ENCODE data around the gene FPR1.
A peak's percentile ranks its signal among the peaks of the same experiment; 100 is the strongest.

FPR1 gene

GRCh38 chr19:51737924-51738323 is 13.8 kb downstream of the FPR1 start:
- H3K4me3 ChIP-seq (ENCODE audit: low read length), result no peak overlapping the region
- DNase-seq (ENCODE audit: low read depth), result peak; percentile 44
- no peak for TF ChIP-seq CTCF (conservative IDR thresholded peaks at IDR 0.05; ENCODE audit: low read length)

GRCh38 chr19:51737389-51737788 is 14.3 kb downstream of the FPR1 start:
- no peak for DNase-seq (ENCODE audit: low read depth)
- H3K4me3 ChIP-seq (ENCODE audit: low read length), result no peak overlapping the region
- TF ChIP-seq CTCF (conservative IDR thresholded peaks at IDR 0.05; ENCODE audit: low read length), result no peak

GRCh38 chr19:51735759-51736449 is 15.8 kb downstream of the FPR1 start:
- no peak overlapping the region for H3K4me3 ChIP-seq (ENCODE audit: low read length)
- TF ChIP-seq CTCF (conservative IDR thresholded peaks at IDR 0.05; ENCODE audit: low read length), result no peak
- DNase-seq (ENCODE audit: low read depth), result peak; percentile 93

- H3K4me3 ChIP-seq (ENCODE audit: low read length), result no peak overlapping the region
- no peak for TF ChIP-seq CTCF (conservative IDR thresholded peaks at IDR 0.05; ENCODE audit: low read length)
- DNase-seq (ENCODE audit: low read depth), result no peak
Measured at GRCh38 chr19:51733742-51734522, 17.7 kb downstream of the FPR1 start.

- peak; percentile 68 for DNase-seq (ENCODE audit: low read depth)
- H3K4me3 ChIP-seq (ENCODE audit: low read length), result no peak overlapping the region
- TF ChIP-seq CTCF (conservative IDR thresholded peaks at IDR 0.05; ENCODE audit: low read length), result no peak
Measured at GRCh38 chr19:51729781-51730180, 21.9 kb downstream of the FPR1 start.

GRCh38 chr19:51727349-51727880 is 24.3 kb downstream of the FPR1 start:
- TF ChIP-seq CTCF (conservative IDR thresholded peaks at IDR 0.05; ENCODE audit: low read length), result no peak
- H3K4me3 ChIP-seq (ENCODE audit: low read length), result no peak overlapping the region
- peak; percentile 79 for DNase-seq (ENCODE audit: low read depth)
